GM23338 (cell line): ENCODE measurements around the gene GNB2. TPM values are rescaled to one million over a fixed set of nuclear protein-coding genes. Genes with fewer than 3 reads are reported as not detected.

Experiments used
- ATAC-seq: fragments of 200-7000 bp; cut with Tn5 transposase; 3 replicates; pipeline ENCODE4 v1.9.1; 2020
- DNase-seq: peaks from one replicate; pipeline ENCODE4 v3.0.0-alpha.2; 2015; ENCODE audit warnings: low spot score
- H2AFZ ChIP-seq: fragments of 200-600 bp; sonication (generic); 2 replicates; pipeline ENCODE4 v1.8.0; 2016; ENCODE audit warnings: antibody characterized with exemption, mild to moderate bottlenecking, moderate library complexity
- H3F3A ChIP-seq: fragments of 200-600 bp; sonication (generic); replicated peaks from 2 replicates; pipeline ENCODE4 v1.8.0; 2017; ENCODE audit warnings: antibody characterized with exemption, mixed run types, low read depth
- H3K27ac ChIP-seq: fragments of 200-600 bp; sonication (generic); 2 replicates; pipeline ENCODE4 v1.6.1; 2016; ENCODE audit warnings: low read depth
- H3K27me3 ChIP-seq: fragments of 200-600 bp; sonication (generic); 2 replicates; pipeline ENCODE4 v1.8.0; 2016; ENCODE audit warnings: mild to moderate bottlenecking, mixed run types, moderate library complexity; ENCODE audit not compliant: insufficient read depth
- H3K36me3 ChIP-seq: fragments of 200-600 bp; sonication (generic); 2 replicates; pipeline ENCODE4 v1.8.0; 2016; ENCODE audit warnings: mild to moderate bottlenecking; ENCODE audit not compliant: insufficient read depth
- H3K4me1 ChIP-seq: fragments of 200-600 bp; sonication (generic); 2 replicates; pipeline ENCODE4 v1.8.0; 2016; ENCODE audit warnings: mild to moderate bottlenecking, moderate library complexity; ENCODE audit not compliant: insufficient read depth
- H3K4me2 ChIP-seq: fragments of 200-600 bp; sonication (generic); 2 replicates; pipeline ENCODE4 v1.7.1; 2017; ENCODE audit warnings: mixed run types
- H3K4me3 ChIP-seq: fragments of 200-600 bp; sonication (generic); 2 replicates; pipeline ENCODE4 v1.6.1; 2016; ENCODE audit warnings: mixed run types
- H3K79me2 ChIP-seq: fragments of 200-600 bp; sonication (generic); replicated peaks from 2 replicates; pipeline ENCODE4 v1.8.0; 2017; ENCODE audit warnings: mild to moderate bottlenecking; ENCODE audit not compliant: insufficient read depth
- H3K9me2 ChIP-seq: fragments of 200-600 bp; sonication (generic); 2 replicates; pipeline ENCODE4 v1.8.0; 2017; ENCODE audit not compliant: insufficient read depth
- H4K20me1 ChIP-seq: fragments of 200-600 bp; sonication (generic); replicated peaks from 2 replicates; pipeline ENCODE4 v1.8.0; 2017; ENCODE audit warnings: mild to moderate bottlenecking; ENCODE audit not compliant: insufficient read depth
- H3K27ac Mint-ChIP-seq: 2 replicates; pipeline ENCODE4 v1.8.0; 2020; ENCODE audit warnings: inconsistent platforms, mild to moderate bottlenecking, moderate library complexity, mixed read lengths
- H3K27me3 Mint-ChIP-seq: 3 replicates; pipeline ENCODE4 v1.8.0; 2022; ENCODE audit warnings: low read depth, mild to moderate bottlenecking, moderate library complexity, mixed read lengths, inconsistent platforms; ENCODE audit not compliant: insufficient read depth, poor library complexity
- H3K36me3 Mint-ChIP-seq: 3 replicates; pipeline ENCODE4 v1.8.0; 2021; ENCODE audit warnings: low read depth, mild to moderate bottlenecking, inconsistent platforms, moderate library complexity, mixed read lengths
- H3K4me1 Mint-ChIP-seq: 3 replicates; pipeline ENCODE4 v1.8.0; 2020; ENCODE audit warnings: mild to moderate bottlenecking, inconsistent platforms, mixed read lengths
- H3K4me3 Mint-ChIP-seq: 3 replicates; pipeline ENCODE4 v1.8.0; 2021; ENCODE audit warnings: moderate library complexity, mild to moderate bottlenecking, inconsistent platforms, mixed read lengths
- H3K9me3 Mint-ChIP-seq: 3 replicates; pipeline ENCODE4 v1.8.0; 2020; ENCODE audit warnings: moderate library complexity, mild to moderate bottlenecking, inconsistent platforms, mixed read lengths
- CREB1 ChIP-seq: fragments of 250-450 bp; sonication (Bioruptor Pico); IDR thresholded peaks from 2 replicates; pipeline ENCODE4 v1.5.0; 2020; ENCODE audit warnings: low read depth, mild to moderate bottlenecking, moderate library complexity
- CTCF ChIP-seq, 2 experiments: fragments of 200-600 bp in 1 of 2; sonication (generic) in 1 of 2; conservative IDR thresholded peaks; 2 replicates each; pipeline versions ENCODE4 v1.5.1 to v1.6.1; 2016 to 2017; ENCODE audit warnings: antibody characterized with exemption in 2 of 2, low read depth in 2 of 2, mild to moderate bottlenecking in 2 of 2, moderate library complexity in 1 of 2
- ETS1 ChIP-seq: IDR thresholded peaks from 2 replicates; pipeline ENCODE4 v1.6.1; 2016; ENCODE audit warnings: antibody characterized with exemption
- EZH2 ChIP-seq: fragments of 200-600 bp; sonication (generic); IDR thresholded peaks from one replicate; pipeline ENCODE4 v1.8.0; 2017; ENCODE audit warnings: antibody characterized with exemption, mild to moderate bottlenecking, low read depth; ENCODE audit not compliant: unreplicated experiment
- EZH2phosphoT487 ChIP-seq: fragments of 200-600 bp; sonication (generic); IDR thresholded peaks from one replicate; pipeline ENCODE4 v1.8.1; 2018; ENCODE audit warnings: antibody characterized with exemption; ENCODE audit not compliant: unreplicated experiment
- JUNB ChIP-seq: IDR thresholded peaks from one replicate; pipeline ENCODE4 v1.6.1; 2016; ENCODE audit warnings: antibody characterized with exemption; ENCODE audit not compliant: unreplicated experiment
- NANOG ChIP-seq: IDR thresholded peaks from 2 replicates; pipeline ENCODE4 v1.6.1; 2016; ENCODE audit warnings: antibody characterized with exemption, borderline replicate concordance
- POLR2AphosphoS5 ChIP-seq: IDR thresholded peaks from 2 replicates; pipeline ENCODE4 v1.6.1; 2016; ENCODE audit warnings: antibody characterized with exemption, low read depth
- REST ChIP-seq: IDR thresholded peaks from one replicate; pipeline ENCODE4 v1.6.1; 2018; ENCODE audit warnings: antibody characterized with exemption; ENCODE audit not compliant: unreplicated experiment
- STAT1 ChIP-seq: IDR thresholded peaks from one replicate; pipeline ENCODE4 v1.6.1; 2016; ENCODE audit warnings: antibody characterized with exemption; ENCODE audit not compliant: unreplicated experiment
- ZNF114 ChIP-seq: fragments of 250-450 bp; sonication (Bioruptor Pico); IDR thresholded peaks from 2 replicates; pipeline ENCODE4 v1.5.0; 2020; ENCODE audit warnings: mild to moderate bottlenecking, moderate library complexity
- ZNF331 ChIP-seq: fragments of 250-450 bp; sonication (Bioruptor Pico); IDR thresholded peaks from 2 replicates; pipeline ENCODE4 v1.5.0; 2020; ENCODE audit warnings: low read depth, mild to moderate bottlenecking, moderate library complexity
- ZNF462 ChIP-seq: fragments of 250-450 bp; sonication (Bioruptor Pico); IDR thresholded peaks from 2 replicates; pipeline ENCODE4 v1.5.0; 2020; ENCODE audit warnings: mild to moderate bottlenecking, moderate library complexity
- polyA plus RNA-seq: library from polyadenylated mRNA; unstranded; fragments of >200 nt; fragmentation: Nextera tagmentation; extraction: Ambion mirVana; gene quantifications from 2 replicates; pipeline ENCODE4 v1.2.1, GENCODE V29; 2016
- total RNA-seq: library from RNA; depleted of rRNA; stranded (reverse); fragments of >200 nt; shearing (Covaris generic); gene quantifications from 2 replicates; pipeline ENCODE4 v1.2.3, GENCODE V29; 2014

The GNB2 gene
- total and polyA plus RNA-seq, 2 experiments from 2014 or later = 112 to 153 TPM

GRCh38 chr7:100706672-100707311 lies 33.3 kb downstream of the GNB2 start:
- H3K27ac Mint-ChIP-seq = peak overlapping the region; percentile 98
- peaks cover 17% of the 10 kb centered on the region; the same call in 1 of the 2 replicates for H3F3A ChIP-seq
- peaks cover 20% of the 10 kb centered on the region for H3K36me3 Mint-ChIP-seq
- peaks cover 4% of the 10 kb centered on the region for H3K27me3 Mint-ChIP-seq
- peak overlapping the region; percentile 98 for H3K4me3 ChIP-seq
- peaks cover 40% of the 10 kb centered on the region for H3K79me2 ChIP-seq
- H3K27ac ChIP-seq = peak overlapping the region; percentile 87; the same call in 1 of the 2 replicates
- H3K9me2 ChIP-seq = no peaks in the 10 kb centered on the region
- no peaks in the 10 kb centered on the region for H3K9me3 Mint-ChIP-seq
- H3K36me3 ChIP-seq = peaks cover 8% of the 10 kb centered on the region
- ATAC-seq (no peak), DNase-seq (peak; percentile 44)
- H3K4me2 ChIP-seq = peak overlapping the region; percentile 91
- no peaks in the 10 kb centered on the region for H3K27me3 ChIP-seq
- H4K20me1 ChIP-seq = peaks cover 12% of the 10 kb centered on the region
- peaks cover 9% of the 10 kb centered on the region for H3K4me1 Mint-ChIP-seq
- H3K4me1 ChIP-seq = no peaks in the 10 kb centered on the region; the same call in 1 of the 2 replicates
- H2AFZ ChIP-seq = no peak overlapping the region
- H3K4me3 Mint-ChIP-seq = peak overlapping the region; percentile 98
- TF ChIP-seq REST (no peak), POLR2AphosphoS5 (no peak), JUNB (no peak), ZNF331 (CRISPR knock-in tag) (no peak), STAT1 (no peak), EZH2 (no peak), EZH2phosphoT487 (no peak), NANOG (no peak), ZNF462 (CRISPR knock-in tag) (no peak), CREB1 (CRISPR knock-in tag) (no peak), CTCF (conservative IDR thresholded peaks at IDR 0.05; ENCODE audit: low read depth in 2 of 2) (no peak), ETS1 (no peak), ZNF114 (CRISPR knock-in tag) (no peak)
